ENCODE results near the gene EYA2. TPM values are rescaled to one million over a fixed set of nuclear protein-coding genes. Genes with fewer than 3 reads are reported as not detected.

The EYA2 gene, protein sequence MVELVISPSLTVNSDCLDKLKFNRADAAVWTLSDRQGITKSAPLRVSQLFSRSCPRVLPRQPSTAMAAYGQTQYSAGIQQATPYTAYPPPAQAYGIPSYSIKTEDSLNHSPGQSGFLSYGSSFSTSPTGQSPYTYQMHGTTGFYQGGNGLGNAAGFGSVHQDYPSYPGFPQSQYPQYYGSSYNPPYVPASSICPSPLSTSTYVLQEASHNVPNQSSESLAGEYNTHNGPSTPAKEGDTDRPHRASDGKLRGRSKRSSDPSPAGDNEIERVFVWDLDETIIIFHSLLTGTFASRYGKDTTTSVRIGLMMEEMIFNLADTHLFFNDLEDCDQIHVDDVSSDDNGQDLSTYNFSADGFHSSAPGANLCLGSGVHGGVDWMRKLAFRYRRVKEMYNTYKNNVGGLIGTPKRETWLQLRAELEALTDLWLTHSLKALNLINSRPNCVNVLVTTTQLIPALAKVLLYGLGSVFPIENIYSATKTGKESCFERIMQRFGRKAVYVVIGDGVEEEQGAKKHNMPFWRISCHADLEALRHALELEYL
- under 1 TPM in 1 of 3 donors, not detected in 2; 0.30 TPM for total RNA-seq
- not detected for total RNA-seq (2013)

DNA sequence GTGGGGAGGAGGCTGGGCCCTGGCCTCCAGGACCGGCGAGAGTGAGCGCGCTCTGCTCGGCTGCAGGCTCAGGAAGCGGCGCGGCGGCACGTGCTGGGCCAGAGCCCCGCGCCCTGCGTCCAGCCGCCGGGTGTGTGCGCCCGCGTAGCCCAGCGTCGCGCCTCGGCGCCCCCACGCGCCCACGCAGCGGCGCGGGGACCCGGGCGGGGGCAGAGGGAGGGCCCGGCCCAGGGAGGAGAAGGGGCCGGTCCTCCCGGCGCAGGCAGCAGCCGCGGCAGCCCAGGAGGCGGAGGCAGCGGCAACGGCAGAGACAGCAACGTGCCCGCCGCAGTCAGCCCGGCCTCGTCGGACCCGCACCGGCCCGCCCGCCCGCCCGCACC lies at the start of gene EYA2:
Gene EYA2, plus strand, starts transcription at position 265 of the 380 bp plus-strand sequence. CDS start 95,168 bp downstream, outside the sequence.
- Histone ChIP-seq H3K27me3 (ENCODE audit: control insufficient read depth, insufficient read depth, low read length) (peaks cover 15% of the 10 kb centered on the region), H3K9me3 (ENCODE audit: control insufficient read depth, insufficient read depth, low read length) (no peaks in the 10 kb centered on the region), H3K36me3 (ENCODE audit: control insufficient read depth, insufficient read depth, low read length) (no peaks in the 10 kb centered on the region), H3K4me3 (ENCODE audit: low read length) (no peak within 1 kb of the TSS), H3K4me1 (ENCODE audit: control insufficient read depth, insufficient read depth, low read length) (no peaks in the 10 kb centered on the region), H3K27ac (ENCODE audit: low read length) (no peak within 1 kb of the TSS)
- TF ChIP-seq, protein P1, sequence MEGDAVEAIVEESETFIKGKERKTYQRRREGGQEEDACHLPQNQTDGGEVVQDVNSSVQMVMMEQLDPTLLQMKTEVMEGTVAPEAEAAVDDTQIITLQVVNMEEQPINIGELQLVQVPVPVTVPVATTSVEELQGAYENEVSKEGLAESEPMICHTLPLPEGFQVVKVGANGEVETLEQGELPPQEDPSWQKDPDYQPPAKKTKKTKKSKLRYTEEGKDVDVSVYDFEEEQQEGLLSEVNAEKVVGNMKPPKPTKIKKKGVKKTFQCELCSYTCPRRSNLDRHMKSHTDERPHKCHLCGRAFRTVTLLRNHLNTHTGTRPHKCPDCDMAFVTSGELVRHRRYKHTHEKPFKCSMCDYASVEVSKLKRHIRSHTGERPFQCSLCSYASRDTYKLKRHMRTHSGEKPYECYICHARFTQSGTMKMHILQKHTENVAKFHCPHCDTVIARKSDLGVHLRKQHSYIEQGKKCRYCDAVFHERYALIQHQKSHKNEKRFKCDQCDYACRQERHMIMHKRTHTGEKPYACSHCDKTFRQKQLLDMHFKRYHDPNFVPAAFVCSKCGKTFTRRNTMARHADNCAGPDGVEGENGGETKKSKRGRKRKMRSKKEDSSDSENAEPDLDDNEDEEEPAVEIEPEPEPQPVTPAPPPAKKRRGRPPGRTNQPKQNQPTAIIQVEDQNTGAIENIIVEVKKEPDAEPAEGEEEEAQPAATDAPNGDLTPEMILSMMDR (IDR thresholded peaks at IDR 0.05): no peak
- Mint-ChIP-seq H3K4me1 (no peaks in the 10 kb centered on the region), H3K27ac (no peak within 1 kb of the TSS), H3K27me3 (ENCODE audit: low read depth in 2 of 2) (peaks cover 51 to 82% of the 10 kb centered on the region in 2 donors), H3K9me3 (no peaks in the 10 kb centered on the region), H3K4me3 (no peak within 1 kb of the TSS), H3K36me3 (no peaks in the 10 kb centered on the region)
- intact Hi-C loops (cut with micrococcal nuclease): no loop called here
- 2% methylated on average over 51 of the region's 52 CpGs for WGBS (ENCODE audit: insufficient coverage)
- no peak for DNase-seq
- ATAC-seq: no peak

DNA sequence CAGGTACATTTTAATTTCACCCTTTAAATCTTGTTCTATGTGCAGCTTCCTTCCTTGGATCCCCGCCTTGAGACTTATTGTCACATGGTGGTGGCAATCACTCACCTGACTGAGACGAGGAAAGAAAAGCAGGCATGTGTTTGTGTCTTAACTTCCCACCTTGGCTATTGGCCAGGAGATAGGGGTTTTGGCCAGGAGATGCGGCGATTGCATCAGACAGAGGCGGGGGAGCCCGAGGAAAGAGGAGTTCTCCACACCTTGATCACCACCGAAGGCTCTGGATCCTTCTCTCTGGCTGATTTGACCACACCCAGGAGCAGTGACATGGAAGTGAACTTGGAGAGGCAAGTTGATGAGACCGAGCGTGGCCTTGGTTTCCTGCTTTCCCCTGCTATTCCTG lies 49.7 kb upstream of the EYA2 start:
- WGBS (ENCODE audit: insufficient coverage): 82% methylated on average over 9 of the region's 9 CpGs

DNA sequence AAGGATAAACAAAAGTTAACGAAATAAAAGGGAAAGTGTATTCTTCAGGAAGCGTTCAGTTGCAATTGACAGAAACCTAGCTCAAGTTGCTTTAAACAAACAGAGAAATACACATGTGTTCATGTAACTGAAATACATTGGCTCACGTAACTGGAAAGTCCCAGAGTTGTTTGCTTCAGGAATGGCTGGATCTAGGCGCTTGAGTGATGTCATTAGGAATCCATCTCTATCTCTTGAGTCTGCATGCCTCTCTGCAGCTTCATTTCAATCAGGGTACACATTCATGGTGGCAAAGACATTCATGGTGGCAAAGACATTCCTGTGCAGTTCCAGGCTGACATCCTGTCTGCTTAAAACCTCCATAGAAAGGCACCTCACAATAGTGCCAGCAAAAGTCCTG lies 45.4 kb upstream of the EYA2 start:
- Histone ChIP-seq H3K4me3 (ENCODE audit: low read length) (no peak overlapping the region), H3K9me3 (ENCODE audit: control insufficient read depth, insufficient read depth, low read length) (no peaks in the 10 kb centered on the region), H3K4me1 (ENCODE audit: control insufficient read depth, insufficient read depth, low read length) (no peaks in the 10 kb centered on the region), H3K27me3 (ENCODE audit: control insufficient read depth, insufficient read depth, low read length) (no peaks in the 10 kb centered on the region), H3K27ac (ENCODE audit: low read length) (no peak overlapping the region), H3K36me3 (ENCODE audit: control insufficient read depth, insufficient read depth, low read length) (no peaks in the 10 kb centered on the region)
- H3K4me1 Mint-ChIP-seq: no peaks in the 10 kb centered on the region
- TF ChIP-seq, protein P1 (IDR thresholded peaks at IDR 0.05): no peak
- no peak overlapping the region for H3K4me3 Mint-ChIP-seq
- H3K9me3 Mint-ChIP-seq: no peaks in the 10 kb centered on the region
- DNase-seq: no peak
- intact Hi-C loops (cut with micrococcal nuclease): no loop called here
- H3K36me3 Mint-ChIP-seq: no peaks in the 10 kb centered on the region
- WGBS (ENCODE audit: insufficient coverage): 76% methylated on average over 4 of the region's 4 CpGs
- H3K27me3 Mint-ChIP-seq (ENCODE audit: low read depth in 2 of 2): peaks cover 11 to 19% of the 10 kb centered on the region in 2 donors
- H3K27ac Mint-ChIP-seq: no peak overlapping the region
- no peak for ATAC-seq

More for the DNA sequence above, 49.7 kb upstream of the EYA2 start:
- H3K27me3 Mint-ChIP-seq (ENCODE audit: low read depth in 2 of 2): peaks cover 13% of the 10 kb centered on the region in 2 donors
- ATAC-seq: no peak
- no peak overlapping the region for H3K4me3 ChIP-seq (ENCODE audit: low read length)
- no peaks in the 10 kb centered on the region for H3K4me1 Mint-ChIP-seq
- H3K27ac ChIP-seq (ENCODE audit: low read length): no peak overlapping the region
- no peaks in the 10 kb centered on the region for H3K27me3 ChIP-seq (ENCODE audit: control insufficient read depth, insufficient read depth, low read length)
- no peaks in the 10 kb centered on the region for H3K36me3 ChIP-seq (ENCODE audit: control insufficient read depth, insufficient read depth, low read length)
- TF ChIP-seq, protein P1 (IDR thresholded peaks at IDR 0.05): no peak
- H3K36me3 Mint-ChIP-seq: no peaks in the 10 kb centered on the region
- no peak overlapping the region for H3K27ac Mint-ChIP-seq
- no peaks in the 10 kb centered on the region for H3K9me3 ChIP-seq (ENCODE audit: control insufficient read depth, insufficient read depth, low read length)
- no peaks in the 10 kb centered on the region for H3K4me1 ChIP-seq (ENCODE audit: control insufficient read depth, insufficient read depth, low read length)
- H3K9me3 Mint-ChIP-seq: no peaks in the 10 kb centered on the region
- no peak overlapping the region for H3K4me3 Mint-ChIP-seq
- DNase-seq: no peak
- intact Hi-C loops (cut with micrococcal nuclease): no loop called here

Measured in natural killer cell (primary cell).